ENCODE measurements around the gene GRIK3. TPM values are rescaled to one million over a fixed set of nuclear protein-coding genes. Genes with fewer than 3 reads are reported as not detected.

Gene GRIK3
- total and polyA plus RNA-seq, 4 donors, result 0.03 to 0.08 (median 0.05) TPM; not detected in 1

GRCh38 chr1:36814774-36815173, 219.5 kb downstream of the GRIK3 start:
- Histone ChIP-seq H3K9me3 (ENCODE audit: control insufficient read depth in 4 of 4, low read length in 3 of 4) (no peaks in the 10 kb centered on the region), H3K4me1 (ENCODE audit: control insufficient read depth in 4 of 4, insufficient read depth in 4 of 4, low read length in 3 of 4) (no peaks in the 10 kb centered on the region), H3K27ac (ENCODE audit: low read depth in 1 of 2, low read length in 2 of 2) (no peak overlapping the region), H3K36me3 (ENCODE audit: control insufficient read depth in 4 of 4, insufficient read depth in 3 of 4, low read depth in 1 of 4, low read length in 3 of 4) (no peaks in the 10 kb centered on the region), H3K4me3 (ENCODE audit: low read depth in 1 of 3, low read length in 3 of 3) (no peak overlapping the region), H3K9ac (ENCODE audit: low read depth in 1 of 2, low read length in 2 of 2) (no peak overlapping the region), H3K27me3 (ENCODE audit: control insufficient read depth in 4 of 4, insufficient read depth in 4 of 4, low read length in 3 of 4) (peaks cover 0 to 7% (median 0%) of the 10 kb centered on the region in 4 donors)
- TF ChIP-seq SP1 (IDR thresholded peaks at IDR 0.05) (no peak), CTCF (IDR thresholded peaks at IDR 0.05; ENCODE audit: low read depth, low read length, missing input control) (no peak), NR2F2 (IDR thresholded peaks at IDR 0.05) (no peak), JUND (IDR thresholded peaks at IDR 0.05) (no peak), FOXA1 (IDR thresholded peaks at IDR 0.05) (no peak), HNF4A (conservative IDR thresholded peaks at IDR 0.05) (no peak), HNF4G (IDR thresholded peaks at IDR 0.05) (no peak), ZBTB33 (IDR thresholded peaks at IDR 0.05) (no peak), ATF3 (IDR thresholded peaks at IDR 0.05) (no peak)
- WGBS, result 72% methylated on average over 4 of the region's 4 CpGs
- no peak for DNase-seq (ENCODE audit: low spot score)

GRCh38 chr1:36814083-36814482, 220.2 kb downstream of the GRIK3 start:
- no peaks in the 10 kb centered on the region for H3K4me1 ChIP-seq (ENCODE audit: control insufficient read depth in 4 of 4, insufficient read depth in 4 of 4, low read length in 3 of 4)
- no peak for TF ChIP-seq NR2F2 (IDR thresholded peaks at IDR 0.05)
- TF ChIP-seq JUND (IDR thresholded peaks at IDR 0.05), result no peak
- no peak for TF ChIP-seq TAF1 (conservative IDR thresholded peaks at IDR 0.05)
- TF ChIP-seq HNF4A (conservative IDR thresholded peaks at IDR 0.05), result no peak
- TF ChIP-seq CTCF (IDR thresholded peaks at IDR 0.05; ENCODE audit: low read depth, low read length, missing input control), result no peak
- TF ChIP-seq ATF3 (IDR thresholded peaks at IDR 0.05), result no peak
- no peak for TF ChIP-seq ZBTB33 (IDR thresholded peaks at IDR 0.05)
- TF ChIP-seq RXRA (IDR thresholded peaks at IDR 0.05), result no peak
- TF ChIP-seq FOXA1 (IDR thresholded peaks at IDR 0.05), result no peak
- TF ChIP-seq REST (IDR thresholded peaks at IDR 0.05), result no peak
- no peak for TF ChIP-seq GABPA (IDR thresholded peaks at IDR 0.05 in 1 of 2, conservative IDR thresholded peaks at IDR 0.05 in 1 of 2)
- no peak for TF ChIP-seq YY1 (IDR thresholded peaks at IDR 0.05)
- TF ChIP-seq EGR1 (IDR thresholded peaks at IDR 0.05; ENCODE audit: low read depth in 2 of 2), result no peak
- no peak for TF ChIP-seq FOXA2 (IDR thresholded peaks at IDR 0.05)
- TF ChIP-seq RAD21 (IDR thresholded peaks at IDR 0.05), result no peak
- no peak for TF ChIP-seq HNF4G (IDR thresholded peaks at IDR 0.05)
- 83% methylated on average over 7 of the region's 7 CpGs for WGBS

More at GRCh38 chr1:36814083-36814482, 220.2 kb downstream of the GRIK3 start:
- Histone ChIP-seq H3K36me3 (ENCODE audit: control insufficient read depth in 4 of 4, insufficient read depth in 3 of 4, low read depth in 1 of 4, low read length in 3 of 4) (no peaks in the 10 kb centered on the region), H3K27ac (ENCODE audit: low read depth in 1 of 2, low read length in 2 of 2) (no peak overlapping the region), H3K4me3 (ENCODE audit: low read depth in 1 of 3, low read length in 3 of 3) (no peak overlapping the region), H3K9ac (ENCODE audit: low read depth in 1 of 2, low read length in 2 of 2) (no peak overlapping the region), H3K9me3 (ENCODE audit: control insufficient read depth in 4 of 4, low read length in 3 of 4) (no peaks in the 10 kb centered on the region), H3K27me3 (ENCODE audit: control insufficient read depth in 4 of 4, insufficient read depth in 4 of 4, low read length in 3 of 4) (peaks cover 0 to 6% (median 0%) of the 10 kb centered on the region in 4 donors)
- DNase-seq (ENCODE audit: low spot score), result no peak

Data from liver (tissue), 9 donors.